HL-60/S4 (cell line): ENCODE results near the gene DGAT2.

Experiments
- in situ Hi-C: fragments of 300-500 bp; cut with MboI; formaldehyde crosslinking; loops from 2 replicates; pipeline ENCODE4 v1.14.3; 2022; ENCODE audit warnings: low sequenced_read_pairs

Gene DGAT2

GRCh38 chr11:75800136-75800675 is 31.6 kb downstream of the DGAT2 start:
- in situ Hi-C loops: loop anchor here (10.0 kb wide), 2 partner anchors 65 to 355 kb away; no protein-coding TSS in a partner anchor

GRCh38 chr11:75800728-75801361 is 32.3 kb downstream of the DGAT2 start:
- in situ Hi-C loops: loop anchor here (10.0 kb wide), 2 partner anchors 64 to 354 kb away; no protein-coding TSS in a partner anchor

GRCh38 chr11:75801362-75802020 is 32.9 kb downstream of the DGAT2 start:
- in situ Hi-C loops: loop anchor here (10.0 kb wide), 2 partner anchors 63 to 353 kb away; no protein-coding TSS in a partner anchor

- in situ Hi-C loops: loop anchor here (10.0 kb wide), 2 partner anchors 63 to 353 kb away; no protein-coding TSS in a partner anchor
Measured at GRCh38 chr11:75802021-75802912, 33.7 kb downstream of the DGAT2 start.

GRCh38 chr11:75802913-75803820 is 34.6 kb downstream of the DGAT2 start:
- in situ Hi-C loops: loop anchor here (10.0 kb wide), 2 partner anchors 62 to 352 kb away; no protein-coding TSS in a partner anchor

GRCh38 chr11:75809111-75809510 is 40.5 kb downstream of the DGAT2 start:
- in situ Hi-C loops: loop anchor here (10.0 kb wide), 2 partner anchors 56 to 346 kb away; no protein-coding TSS in a partner anchor

- in situ Hi-C loops: loop anchor here (10.0 kb wide), 2 partner anchors 55 to 345 kb away; no protein-coding TSS in a partner anchor
Measured at GRCh38 chr11:75809991-75810390, 41.4 kb downstream of the DGAT2 start.

- in situ Hi-C loops: no loop called here
Measured at GRCh38 chr11:75810637-75811390, 42.2 kb downstream of the DGAT2 start.

- in situ Hi-C loops: no loop called here
Measured at GRCh38 chr11:75811485-75811884, 42.9 kb downstream of the DGAT2 start.

- in situ Hi-C loops: no loop called here
Measured at GRCh38 chr11:75812542-75813040, 44.0 kb downstream of the DGAT2 start.

- in situ Hi-C loops: no loop called here
Measured at GRCh38 chr11:75813124-75813523, 44.5 kb downstream of the DGAT2 start.

- in situ Hi-C loops: no loop called here
Measured at GRCh38 chr11:75813622-75814039, 45.1 kb downstream of the DGAT2 start.

GRCh38 chr11:75814363-75814676 is 45.7 kb downstream of the DGAT2 start:
- in situ Hi-C loops: no loop called here

GRCh38 chr11:75814677-75815344 is 46.2 kb downstream of the DGAT2 start, which contains the start of gene UVRAG:
Gene UVRAG (plus strand): TSS chr11:75815210. CDS start chr11:75815408, 198 bp downstream.
- in situ Hi-C loops: no loop called here

GRCh38 chr11:75815345-75816168 is 47.0 kb downstream of the DGAT2 start:
- in situ Hi-C loops: no loop called here

GRCh38 chr11:75816561-75817239 is 48.1 kb downstream of the DGAT2 start:
- in situ Hi-C loops: no loop called here

- in situ Hi-C loops: no loop called here
Measured at GRCh38 chr11:75820645-75821044, 52.1 kb downstream of the DGAT2 start.
